Measurements from ENCODE around the gene KIF16B. TPM values are rescaled to one million over a fixed set of nuclear protein-coding genes. Genes with fewer than 3 reads are reported as not detected.
"Not testable (repeated sequence)": the region's sequence is repeated elsewhere in the genome, so short reads cannot be mapped to it uniquely, and the experiment has no call there.

KIF16B gene
- total and polyA plus RNA-seq, 9 of the 15 experiments (the other 6 are each of a cell fraction or from before 2014, with no cell fraction given): 1.00 to 10.6 (median 8.5) TPM

GRCh38 chr20:16226961-16227360 is 346.3 kb downstream of the KIF16B start:
- ATAC-seq; H4K20me1 ChIP-seq (replicated peaks; ENCODE audit: control insufficient read depth, insufficient read depth, low read length); H2AFZ ChIP-seq (ENCODE audit: low read depth, low read length); H3K36me3 ChIP-seq (ENCODE audit: control insufficient read depth, insufficient read depth, low read length); H3K4me1 ChIP-seq (replicated peaks in 1 of 2; ENCODE audit: control insufficient read depth in 2 of 2, insufficient read depth in 2 of 2, low read length in 2 of 2); H3K79me2 ChIP-seq (ENCODE audit: control insufficient read depth, insufficient read depth, low read length); POLR2A ChIA-PET; H3K9ac ChIP-seq (ENCODE audit: insufficient read depth in 1 of 2, low read depth in 2 of 2, low read length in 2 of 2); H3K27ac ChIP-seq (ENCODE audit: extremely low read depth, low read depth, low read length); H3K4me2 ChIP-seq (ENCODE audit: insufficient read depth, low read length); CTCF ChIA-PET (ENCODE audit: low intra/inter-chr PET ratio); H3K9me1 ChIP-seq (ENCODE audit: control insufficient read depth, insufficient read depth, low read length); H3K4me3 ChIP-seq; intact Hi-C loops (cut with micrococcal nuclease); FAIRE-seq; H3K27me3 ChIP-seq (ENCODE audit: control insufficient read depth in 2 of 2, insufficient read depth in 2 of 2, low read length in 2 of 2); in situ Hi-C loops (cut with MboI); BruUV-seq (replicated peaks); DNase-seq (ENCODE audit: extremely low read depth in 1 of 4, low spot score in 3 of 4); H3K9me3 ChIP-seq (replicated peaks; ENCODE audit: control insufficient read depth, insufficient read depth, low read depth, low read length): not testable (repeated sequence)
- WGBS (ENCODE audit: insufficient coverage, low coverage, missing lambda C conversion rate): no CpG with 5 or more reads among the region's 27 CpGs

- BruUV-seq (replicated peaks): no TSS peak
- Histone ChIP-seq H3K9me1 (ENCODE audit: control insufficient read depth, insufficient read depth, low read length) (no peaks in the 10 kb centered on the region), H3K79me2 (ENCODE audit: control insufficient read depth, insufficient read depth, low read length) (no peaks in the 10 kb centered on the region), H3K4me3 (no peak overlapping the region), H3K4me2 (ENCODE audit: insufficient read depth, low read length) (no peak overlapping the region), H4K20me1 (replicated peaks; ENCODE audit: control insufficient read depth, insufficient read depth, low read length) (no peaks in the 10 kb centered on the region), H2AFZ (ENCODE audit: low read depth, low read length) (no peak overlapping the region), H3K27ac (ENCODE audit: extremely low read depth, low read depth, low read length) (no peak overlapping the region), H3K9me3 (replicated peaks; ENCODE audit: control insufficient read depth, insufficient read depth, low read depth, low read length) (no peaks in the 10 kb centered on the region), H3K36me3 (ENCODE audit: control insufficient read depth, insufficient read depth, low read length) (no peaks in the 10 kb centered on the region), H3K4me1 (replicated peaks in 1 of 2; ENCODE audit: control insufficient read depth in 2 of 2, insufficient read depth in 2 of 2, low read length in 2 of 2) (no peaks in the 10 kb centered on the region), H3K27me3 (ENCODE audit: control insufficient read depth in 2 of 2, insufficient read depth in 2 of 2, low read length in 2 of 2) (no peaks in the 10 kb centered on the region), H3K9ac (ENCODE audit: insufficient read depth in 1 of 2, low read depth in 2 of 2, low read length in 2 of 2) (no peak overlapping the region)
- FAIRE-seq (no peak), ATAC-seq (no peak), DNase-seq (ENCODE audit: extremely low read depth in 1 of 4, low spot score in 3 of 4) (no peak)
- TF ChIP-seq ZNF668 (CRISPR knock-in tag; IDR thresholded peaks at IDR 0.05): no peak
- no peak for TF ChIP-seq SRSF9 (IDR thresholded peaks at IDR 0.05; ENCODE audit: borderline replicate concordance, low read depth, low read length)
- intact Hi-C loops (cut with micrococcal nuclease) (no loop called here), in situ Hi-C loops (cut with MboI) (no loop called here)
- ChIA-PET CTCF (ENCODE audit: low intra/inter-chr PET ratio) (no interaction called here), POLR2A (no interaction called here)
- 0% methylated on average over 3 of the region's 3 CpGs for WGBS (ENCODE audit: insufficient coverage, low coverage, missing lambda C conversion rate)
These were observed 348.4 kb downstream of the KIF16B start for GRCh38 chr20:16224836-16225235.
